Measurements from ENCODE around the gene TMPRSS4. TPM values are rescaled to one million over a fixed set of nuclear protein-coding genes. Genes with fewer than 3 reads are reported as not detected.

TMPRSS4 gene
- total RNA-seq, 1 experiment from 2014 or later: not detected

DNA sequence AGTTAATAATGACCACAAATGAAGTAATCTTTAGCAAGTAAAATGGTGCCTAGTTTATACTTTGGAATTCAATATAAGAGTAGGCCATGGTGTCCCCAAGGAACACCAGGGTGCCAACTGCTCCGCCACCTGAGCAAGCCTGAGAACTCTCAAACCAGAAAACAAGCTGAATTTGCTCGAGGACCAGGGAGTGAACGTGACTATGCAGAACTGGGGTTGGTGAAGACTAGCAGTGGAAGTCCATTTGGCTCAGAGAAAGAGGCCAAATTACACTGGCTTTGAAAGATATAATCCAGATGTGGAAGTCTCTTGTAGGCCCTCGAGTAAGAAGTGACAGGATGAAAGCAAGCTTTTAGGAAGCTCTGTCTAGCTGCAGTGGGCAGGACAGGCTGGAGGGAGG, 18.6 kb downstream of the TMPRSS4 start:
- in situ Hi-C loops (cut with HindIII; ENCODE audit: low pct_unique_long_range_greater_than_20kb, low sequenced_read_pairs): no loop called here
- no peak for DNase-seq (ENCODE audit: low read depth)

DNA sequence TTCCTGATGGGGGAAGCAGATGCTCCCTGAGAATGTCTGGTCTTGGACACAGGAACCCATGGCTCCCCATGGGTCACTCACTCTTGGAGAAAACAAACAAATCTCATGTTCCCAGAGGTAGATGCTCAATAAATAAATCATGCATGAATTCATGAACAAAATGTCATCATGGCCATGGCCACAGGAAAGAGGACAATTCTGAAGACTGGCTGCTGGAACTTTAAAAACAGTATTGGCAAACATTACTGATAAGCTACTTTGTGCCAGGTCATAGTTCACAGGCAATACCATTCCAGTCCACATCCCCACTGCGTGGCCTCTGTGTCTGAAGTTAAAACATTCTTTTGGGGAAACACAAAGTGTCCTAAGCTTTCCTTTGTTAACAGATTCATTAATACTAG, 19.1 kb downstream of the TMPRSS4 start:
- no peak for DNase-seq (ENCODE audit: low read depth)
- in situ Hi-C loops (cut with HindIII; ENCODE audit: low pct_unique_long_range_greater_than_20kb, low sequenced_read_pairs): no loop called here

DNA sequence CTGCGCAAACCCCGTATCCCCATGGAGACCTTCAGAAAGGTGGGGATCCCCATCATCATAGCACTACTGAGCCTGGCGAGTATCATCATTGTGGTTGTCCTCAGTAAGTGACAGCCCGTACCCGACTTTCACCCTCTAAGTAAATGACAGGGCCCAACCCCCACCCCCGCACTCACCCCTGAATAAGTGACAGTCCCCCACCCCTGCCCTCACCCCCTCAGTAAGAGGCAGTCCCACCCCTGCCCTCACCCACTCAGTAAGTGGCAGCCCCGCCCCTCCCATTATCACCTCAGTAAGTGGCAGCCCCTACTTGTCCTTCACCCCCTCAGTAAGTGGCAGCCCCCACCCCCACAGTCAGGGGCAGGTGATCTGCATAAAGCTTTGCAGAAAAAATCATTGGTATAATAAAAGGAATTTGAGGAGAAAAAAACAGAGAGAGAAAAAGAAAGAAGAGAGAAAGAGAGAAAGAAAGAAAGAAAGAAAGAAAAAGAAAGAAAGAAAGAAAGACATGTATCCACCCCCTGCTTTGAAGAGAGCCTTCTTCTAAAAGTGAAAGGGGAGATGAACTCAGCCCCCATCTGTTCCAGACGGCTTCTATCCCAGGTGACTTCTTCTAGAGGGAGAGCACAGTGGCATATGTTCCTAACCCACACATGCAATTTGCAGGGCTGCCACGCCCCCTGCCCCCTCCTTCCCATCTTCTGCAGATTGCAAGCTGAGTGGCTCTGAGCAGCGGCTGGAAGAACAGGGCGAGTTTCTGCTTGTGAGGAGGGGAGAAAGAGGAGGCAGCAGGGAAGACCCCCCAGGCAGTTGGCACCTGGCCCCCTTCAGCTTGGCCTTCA, 22.3 kb downstream of the TMPRSS4 start:
- no peak for DNase-seq (ENCODE audit: low read depth)
- in situ Hi-C loops (cut with HindIII; ENCODE audit: low pct_unique_long_range_greater_than_20kb, low sequenced_read_pairs): no loop called here

DNA sequence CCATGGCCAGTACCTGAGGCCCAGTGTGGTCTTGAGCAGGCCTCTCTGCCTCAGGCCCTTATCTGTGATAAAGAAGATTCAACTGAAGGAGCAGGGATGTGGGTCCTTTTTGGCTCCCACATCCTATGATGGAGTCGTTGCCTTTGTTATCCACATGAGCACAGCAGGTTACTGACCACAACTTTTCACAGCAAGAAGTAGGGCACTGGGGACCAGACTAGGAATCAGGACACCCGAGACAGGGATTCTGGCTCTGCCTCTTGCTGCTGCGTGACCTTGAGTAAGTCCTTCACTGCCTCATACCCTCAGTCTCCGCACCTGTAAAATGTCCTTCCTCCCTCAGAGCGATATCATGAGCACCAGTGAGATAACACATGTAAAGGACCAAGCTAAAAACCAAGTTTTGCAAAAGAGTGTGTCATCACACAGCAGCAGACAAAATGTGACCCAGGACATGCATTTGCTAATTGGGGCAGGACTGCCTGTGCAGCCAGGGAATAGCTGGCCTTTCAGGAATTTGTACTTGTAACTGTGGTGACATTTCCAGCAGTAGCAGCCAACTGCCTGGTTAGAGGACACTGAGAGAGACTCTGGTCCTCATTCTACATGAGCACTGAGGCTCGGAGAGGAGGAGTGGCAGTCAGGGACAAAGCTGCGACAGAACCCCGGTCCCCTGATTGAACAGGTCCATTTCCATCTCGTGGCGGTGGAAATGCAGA, 23.1 kb downstream of the TMPRSS4 start:
- DNase-seq (ENCODE audit: low read depth): no peak
- in situ Hi-C loops (cut with HindIII; ENCODE audit: low pct_unique_long_range_greater_than_20kb, low sequenced_read_pairs): no loop called here

DNA sequence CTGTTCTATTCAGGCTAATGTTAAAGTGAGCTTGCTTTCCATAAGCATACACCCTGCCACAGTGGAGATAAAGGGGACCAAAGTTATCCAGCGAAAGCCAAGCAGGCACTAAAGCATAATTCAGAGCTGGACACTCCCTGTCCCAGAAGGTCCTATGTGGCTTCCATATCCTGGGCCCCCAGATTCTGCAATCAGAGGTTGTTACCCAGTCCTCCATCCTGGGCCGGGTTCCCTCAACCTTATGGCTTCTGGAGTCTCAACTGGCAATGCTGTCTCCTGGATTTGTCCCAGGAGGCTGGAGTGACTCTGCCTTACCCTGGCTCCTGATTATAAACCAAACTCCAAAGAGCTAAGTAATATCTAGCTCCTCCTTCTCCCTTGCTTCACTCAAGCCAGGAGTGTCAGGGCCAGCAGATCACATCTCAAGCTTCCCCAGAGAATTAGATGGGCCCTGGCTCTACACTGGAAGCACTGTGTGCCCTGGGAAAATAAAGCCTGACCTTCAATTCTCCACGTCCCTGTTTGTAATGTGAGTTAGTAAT, 23.9 kb downstream of the TMPRSS4 start:
- in situ Hi-C loops (cut with HindIII; ENCODE audit: low pct_unique_long_range_greater_than_20kb, low sequenced_read_pairs): no loop called here
- DNase-seq (ENCODE audit: low read depth): no peak

DNA sequence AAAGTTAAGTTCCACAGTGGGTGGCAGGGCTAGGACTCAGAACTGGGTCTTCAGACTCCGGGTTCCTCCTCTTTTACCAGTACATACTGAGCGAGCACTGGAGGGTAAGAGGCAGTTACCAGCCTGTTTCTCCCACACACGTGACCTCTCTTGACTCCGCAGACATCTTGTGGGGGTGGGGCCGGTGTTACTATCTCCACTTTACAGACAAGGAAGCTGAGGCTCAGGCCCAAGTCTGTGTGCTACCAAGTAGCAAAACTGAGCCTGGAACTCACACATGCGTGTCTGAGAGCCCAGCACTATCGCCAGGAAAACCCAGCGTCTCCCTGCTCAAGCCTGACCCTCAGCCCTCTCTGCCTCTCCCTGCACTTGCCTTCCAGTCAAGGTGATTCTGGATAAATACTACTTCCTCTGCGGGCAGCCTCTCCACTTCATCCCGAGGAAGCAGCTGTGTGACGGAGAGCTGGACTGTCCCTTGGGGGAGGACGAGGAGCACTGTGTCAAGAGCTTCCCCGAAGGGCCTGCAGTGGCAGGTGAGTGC, 25.9 kb downstream of the TMPRSS4 start:
- no peak for DNase-seq (ENCODE audit: low read depth)
- in situ Hi-C loops (cut with HindIII; ENCODE audit: low pct_unique_long_range_greater_than_20kb, low sequenced_read_pairs): no loop called here

DNA sequence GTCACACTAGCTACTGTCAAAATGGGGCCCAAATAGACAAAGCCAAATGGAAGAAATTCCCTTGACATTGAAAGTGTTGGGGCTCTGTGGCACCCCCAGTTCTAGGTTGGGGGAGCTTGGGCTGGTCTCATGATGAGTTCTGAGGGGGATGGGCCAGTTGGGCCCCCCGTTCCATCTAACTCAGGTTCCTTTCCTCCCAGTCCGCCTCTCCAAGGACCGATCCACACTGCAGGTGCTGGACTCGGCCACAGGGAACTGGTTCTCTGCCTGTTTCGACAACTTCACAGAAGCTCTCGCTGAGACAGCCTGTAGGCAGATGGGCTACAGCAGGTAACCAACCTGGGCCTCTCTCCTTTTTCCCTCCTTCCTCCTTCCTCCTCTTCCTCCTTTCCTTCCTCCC, 27.6 kb downstream of the TMPRSS4 start:
- DNase-seq (ENCODE audit: low read depth): no peak
- in situ Hi-C loops (cut with HindIII; ENCODE audit: low pct_unique_long_range_greater_than_20kb, low sequenced_read_pairs): no loop called here

DNA sequence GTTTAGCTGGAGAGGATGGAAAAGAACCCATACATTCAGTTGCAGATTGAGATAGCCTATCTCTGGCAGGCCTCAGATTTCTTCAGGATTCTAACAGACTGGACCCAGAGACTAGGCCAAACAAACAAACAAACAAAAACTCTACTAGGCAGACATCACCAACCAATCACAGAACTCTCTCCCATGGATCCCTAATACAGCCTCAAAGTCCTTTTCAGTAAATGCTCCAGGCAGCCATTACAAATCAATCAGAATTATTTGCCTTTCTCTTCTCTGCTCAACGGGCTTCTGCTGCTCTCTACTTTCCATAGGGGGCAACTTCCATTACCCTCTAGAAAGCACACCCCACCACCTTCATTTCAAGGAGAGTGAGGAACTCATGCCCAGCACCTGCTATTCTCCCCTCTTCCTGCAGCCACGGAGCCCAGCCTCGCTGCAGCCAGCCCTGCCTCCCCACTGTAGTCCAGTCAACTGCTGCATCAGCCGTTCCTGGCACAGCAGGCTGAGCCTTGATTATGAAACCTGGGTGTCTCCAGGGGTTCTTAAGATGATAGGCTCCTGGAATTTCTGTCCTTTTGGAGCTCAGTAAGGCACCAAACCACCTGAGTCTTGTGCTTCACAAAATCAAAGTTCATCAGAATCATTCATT, 28.9 kb downstream of the TMPRSS4 start:
- DNase-seq (ENCODE audit: low read depth): no peak
- in situ Hi-C loops (cut with HindIII; ENCODE audit: low pct_unique_long_range_greater_than_20kb, low sequenced_read_pairs): no loop called here

DNA sequence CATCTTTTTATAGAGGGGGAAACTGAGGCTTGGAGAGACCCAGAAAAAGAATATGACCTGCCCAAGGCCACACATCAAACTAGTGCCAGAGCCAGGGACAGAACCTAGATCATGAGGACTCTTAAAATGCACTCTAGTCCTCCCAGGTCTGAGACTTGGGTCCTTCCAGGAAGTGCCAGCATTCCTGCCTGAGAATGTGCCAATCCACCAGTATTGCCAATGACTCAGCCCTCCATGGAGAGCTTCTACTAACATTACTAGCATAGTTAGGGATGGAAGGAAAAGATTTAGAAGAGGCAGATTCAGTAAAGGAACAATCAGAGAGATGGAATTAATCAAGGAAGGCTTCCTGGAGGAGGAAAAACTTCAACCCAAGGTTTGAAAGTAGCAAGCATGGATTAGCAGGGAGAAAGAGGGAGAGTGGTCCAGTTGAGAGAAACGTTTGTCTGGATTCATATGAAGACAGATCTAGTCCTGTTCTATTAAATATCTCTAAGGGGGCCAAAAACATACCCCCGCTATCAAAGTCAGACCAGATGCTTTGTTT, 30.0 kb downstream of the TMPRSS4 start:
- in situ Hi-C loops (cut with HindIII; ENCODE audit: low pct_unique_long_range_greater_than_20kb, low sequenced_read_pairs): no loop called here
- DNase-seq (ENCODE audit: low read depth): no peak

DNA sequence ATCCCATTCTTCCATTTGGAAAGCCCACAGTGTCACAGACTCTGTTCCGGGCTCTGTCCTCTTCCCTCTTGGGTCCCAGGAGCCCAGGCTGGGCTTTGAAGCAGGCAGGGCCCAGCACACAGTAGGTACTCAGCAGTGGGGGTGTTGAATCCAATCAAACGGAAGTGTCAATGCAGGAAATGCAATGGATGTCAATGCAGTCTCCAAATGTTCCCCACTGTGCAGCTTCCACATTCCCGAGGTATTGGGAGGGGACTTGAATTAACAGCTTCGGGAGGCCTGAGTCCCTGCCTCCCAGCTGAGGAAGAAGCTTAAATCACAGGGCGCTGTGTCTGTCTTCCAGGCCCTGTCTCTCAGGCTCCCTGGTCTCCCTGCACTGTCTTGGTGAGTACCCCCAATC, 31.6 kb downstream of the TMPRSS4 start:
- DNase-seq (ENCODE audit: low read depth): no peak
- in situ Hi-C loops (cut with HindIII; ENCODE audit: low pct_unique_long_range_greater_than_20kb, low sequenced_read_pairs): no loop called here

DNA sequence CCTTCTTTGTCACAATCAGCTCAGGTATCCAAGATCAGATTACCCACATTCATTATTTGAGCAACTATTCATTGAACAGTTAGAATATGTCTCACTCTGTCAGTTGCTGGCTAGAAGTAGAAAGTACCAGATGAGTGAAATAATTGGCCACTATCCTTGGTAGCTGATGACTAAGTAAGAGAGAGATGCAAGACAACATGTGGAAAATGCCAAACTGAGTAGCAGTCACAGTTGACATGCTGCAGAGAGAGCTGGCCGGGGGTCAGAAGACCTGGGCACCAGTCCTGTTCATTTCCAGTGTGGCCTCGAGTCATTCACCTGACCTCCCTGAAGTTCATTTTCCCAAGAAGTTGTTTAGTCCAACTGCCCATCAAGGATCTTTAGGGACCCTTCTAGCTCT, 32.4 kb downstream of the TMPRSS4 start:
- DNase-seq (ENCODE audit: low read depth): no peak

DNA sequence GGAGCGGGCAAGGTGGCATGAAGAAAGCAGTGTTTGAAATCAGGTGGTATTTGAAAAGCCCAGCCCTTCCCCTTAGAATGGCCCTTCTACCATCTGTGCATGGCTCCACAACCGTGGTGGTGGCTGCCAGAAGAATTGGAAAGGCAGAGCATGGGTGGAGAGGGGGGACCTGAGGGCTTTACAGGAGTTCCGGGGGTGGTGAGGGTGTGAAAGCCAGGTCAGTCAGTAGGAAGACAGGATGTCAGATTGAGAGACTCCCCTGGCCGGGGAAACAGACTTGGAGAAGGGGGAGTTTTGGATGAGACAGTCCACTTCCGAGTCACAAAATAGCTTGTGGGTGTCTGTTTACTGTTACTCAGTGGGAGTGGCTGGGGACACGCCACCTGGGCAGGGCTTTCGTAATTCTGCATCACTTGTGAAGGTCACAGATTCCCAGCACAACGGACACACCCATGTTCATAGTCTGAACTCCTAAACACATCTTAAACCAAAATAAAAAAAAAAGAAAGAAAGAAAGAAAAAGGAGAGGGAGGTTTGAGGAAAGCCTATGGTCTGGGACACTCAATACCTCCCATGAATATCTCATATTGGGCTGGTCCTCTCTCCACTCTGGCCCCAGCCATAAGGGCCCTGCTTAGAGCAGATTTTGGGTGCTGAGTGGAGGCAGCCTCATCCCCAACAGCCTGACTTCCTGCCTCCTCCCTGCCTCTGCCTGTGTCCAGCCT, 34.3 kb downstream of the TMPRSS4 start:
- no peak for DNase-seq (ENCODE audit: low read depth)
- in situ Hi-C loops (cut with HindIII; ENCODE audit: low pct_unique_long_range_greater_than_20kb, low sequenced_read_pairs): no loop called here

More for the DNA sequence above, 32.4 kb downstream of the TMPRSS4 start:
- in situ Hi-C loops (cut with HindIII; ENCODE audit: low pct_unique_long_range_greater_than_20kb, low sequenced_read_pairs): no loop called here

DNA sequence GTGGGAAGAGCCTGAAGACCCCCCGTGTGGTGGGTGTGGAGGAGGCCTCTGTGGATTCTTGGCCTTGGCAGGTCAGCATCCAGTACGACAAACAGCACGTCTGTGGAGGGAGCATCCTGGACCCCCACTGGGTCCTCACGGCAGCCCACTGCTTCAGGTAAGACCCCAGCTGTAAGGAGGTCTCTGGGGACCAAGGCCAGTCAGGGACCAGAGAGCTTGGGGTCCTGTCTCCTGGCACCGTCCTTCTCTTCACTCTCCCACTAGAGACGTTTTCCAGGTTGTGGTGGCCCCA, 34.8 kb downstream of the TMPRSS4 start:
- in situ Hi-C loops (cut with HindIII; ENCODE audit: low pct_unique_long_range_greater_than_20kb, low sequenced_read_pairs): no loop called here
- DNase-seq (ENCODE audit: low read depth): no peak

DNA sequence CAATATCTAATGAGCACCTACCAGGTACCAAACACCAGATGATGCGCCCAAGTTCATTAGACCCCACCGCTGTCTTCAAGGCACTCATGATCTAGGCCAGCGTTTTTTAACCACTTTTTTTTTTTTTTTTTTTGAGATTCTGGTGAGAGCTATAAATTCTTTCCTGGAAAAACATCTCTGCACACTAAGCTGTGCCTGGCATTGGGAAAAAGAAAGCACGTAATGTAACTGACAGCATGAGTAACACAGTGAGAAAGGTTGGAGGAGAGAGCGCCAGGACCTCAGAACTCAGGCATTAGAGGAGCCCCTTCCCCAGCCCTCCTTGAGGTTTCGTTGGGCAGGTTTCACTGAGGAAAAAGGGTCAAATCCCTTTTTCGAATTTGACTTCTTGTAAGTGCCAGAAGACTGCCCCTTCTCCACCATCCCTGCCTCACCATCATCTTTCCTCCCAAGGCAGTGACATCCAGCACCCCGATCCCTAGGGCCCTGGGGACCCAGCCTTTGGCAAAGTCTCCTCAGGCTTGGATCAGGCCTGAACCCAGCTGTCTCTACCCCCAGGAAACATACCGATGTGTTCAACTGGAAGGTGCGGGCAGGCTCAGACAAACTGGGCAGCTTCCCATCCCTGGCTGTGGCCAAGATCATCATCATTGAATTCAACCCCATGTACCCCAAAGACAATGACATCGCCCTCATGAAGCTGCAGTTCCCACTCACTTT, 36.0 kb downstream of the TMPRSS4 start:
- in situ Hi-C loops (cut with HindIII; ENCODE audit: low pct_unique_long_range_greater_than_20kb, low sequenced_read_pairs): no loop called here
- no peak for DNase-seq (ENCODE audit: low read depth)

DNA sequence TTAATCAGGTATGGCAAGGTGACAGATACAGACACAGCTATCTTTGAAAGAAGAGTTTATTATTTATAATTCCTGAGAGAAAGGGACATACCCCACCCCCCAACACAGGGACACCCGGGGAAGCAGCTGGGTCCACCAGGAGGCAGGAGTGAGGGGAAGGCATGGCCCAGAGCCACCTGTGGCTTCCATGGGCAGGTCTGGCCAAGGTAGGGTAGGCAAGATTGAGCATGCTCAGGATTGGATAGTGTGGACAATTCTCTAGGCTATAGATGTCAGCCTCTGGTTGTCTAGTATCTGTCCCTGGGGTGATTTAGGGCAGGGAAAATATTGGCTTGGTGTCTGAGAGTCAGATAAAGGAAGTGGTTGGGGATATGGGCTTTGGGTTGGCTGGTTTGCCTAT, 37.4 kb downstream of the TMPRSS4 start:
- no peak for DNase-seq (ENCODE audit: low read depth)
- in situ Hi-C loops (cut with HindIII; ENCODE audit: low pct_unique_long_range_greater_than_20kb, low sequenced_read_pairs): no loop called here

DNA sequence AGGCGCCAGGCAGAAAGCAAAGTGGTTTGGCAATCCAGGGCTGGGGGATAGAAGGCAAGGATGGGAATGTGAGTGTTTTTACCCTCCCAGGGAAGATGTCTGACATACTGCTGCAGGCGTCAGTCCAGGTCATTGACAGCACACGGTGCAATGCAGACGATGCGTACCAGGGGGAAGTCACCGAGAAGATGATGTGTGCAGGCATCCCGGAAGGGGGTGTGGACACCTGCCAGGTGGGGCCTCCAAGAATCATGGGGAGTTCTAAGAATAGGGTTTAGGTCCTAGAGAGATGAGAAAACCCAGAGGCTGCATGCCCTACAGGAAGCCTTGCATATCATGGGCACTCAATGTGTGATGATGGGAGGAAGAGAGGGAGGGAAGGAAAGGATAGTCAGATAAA, 38.2 kb downstream of the TMPRSS4 start:
- in situ Hi-C loops (cut with HindIII; ENCODE audit: low pct_unique_long_range_greater_than_20kb, low sequenced_read_pairs): no loop called here
- DNase-seq (ENCODE audit: low read depth): no peak

DNA sequence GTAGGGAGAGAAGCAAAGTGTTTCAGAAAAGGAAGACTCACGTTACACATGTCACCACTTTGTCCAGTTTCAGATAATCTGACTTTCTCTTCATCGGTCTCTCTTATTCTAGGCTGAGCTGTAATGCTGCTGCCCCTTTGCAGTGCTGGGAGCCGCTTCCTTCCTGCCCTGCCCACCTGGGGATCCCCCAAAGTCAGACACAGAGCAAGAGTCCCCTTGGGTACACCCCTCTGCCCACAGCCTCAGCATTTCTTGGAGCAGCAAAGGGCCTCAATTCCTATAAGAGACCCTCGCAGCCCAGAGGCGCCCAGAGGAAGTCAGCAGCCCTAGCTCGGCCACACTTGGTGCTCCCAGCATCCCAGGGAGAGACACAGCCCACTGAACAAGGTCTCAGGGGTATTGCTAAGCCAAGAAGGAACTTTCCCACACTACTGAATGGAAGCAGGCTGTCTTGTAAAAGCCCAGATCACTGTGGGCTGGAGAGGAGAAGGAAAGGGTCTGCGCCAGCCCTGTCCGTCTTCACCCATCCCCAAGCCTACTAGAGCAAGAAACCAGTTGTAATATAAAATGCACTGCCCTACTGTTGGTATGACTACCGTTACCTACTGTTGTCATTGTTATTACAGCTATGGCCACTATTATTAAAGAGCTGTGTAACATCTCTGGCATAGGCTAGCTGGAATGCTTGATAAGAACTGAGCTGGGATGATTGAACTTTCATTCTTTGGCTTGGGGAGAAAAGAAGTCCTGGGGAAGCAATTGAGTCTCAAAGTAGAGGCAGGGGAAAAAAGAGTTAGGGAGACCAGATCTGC, 41.1 kb downstream of the TMPRSS4 start:
- in situ Hi-C loops (cut with HindIII; ENCODE audit: low pct_unique_long_range_greater_than_20kb, low sequenced_read_pairs): no loop called here

More for the DNA sequence above, 41.1 kb downstream of the TMPRSS4 start:
- no peak for DNase-seq (ENCODE audit: low read depth)
